HepG2 (cell line): Measurements from ENCODE around the gene MEGF6. TPM values are rescaled to one million over a fixed set of nuclear protein-coding genes. Genes with fewer than 3 reads are reported as not detected.

Source experiments
- ATAC-seq: fragments of 200-7000 bp; cut with Tn5 transposase; 3 replicates; pipeline ENCODE4 v1.9.1; 2020; ENCODE audit warnings: mild to moderate bottlenecking, moderate library complexity
- BruUV-seq: library from RNA; stranded (reverse); fragments of 400-500 nt; replicated peaks from 2 replicates; lab custom pipeline; 2021; lab: Mats Ljungman, UMichigan
- CTCF ChIA-PET: fragments of 300-600 bp; formaldehyde crosslinking; extraction: SDS; loops from one replicate; lab custom pipeline; 2021; ENCODE audit warnings: low total read pairs, inconsistent platforms, low intra/inter-chr PET ratio; lab: Yijun Ruan, JAX
- POLR2A ChIA-PET: fragments of 350-600 bp; sonication (Branson Sonifier 250); formaldehyde crosslinking; loops from one replicate; lab custom pipeline; 2020; ENCODE audit warnings: antibody characterized with exemption, inconsistent platforms; lab: Yijun Ruan, JAX
- DNase-seq: peaks from one replicate; pipeline ENCODE4 v3.0.0-alpha.2; 2015; ENCODE audit warnings: low spot score
- FAIRE-seq: peaks from 3 replicates; lab custom pipeline; 2011; peaks lifted over from hg19 to GRCh38; lab: Jason Lieb, UNC
- H2AFZ ChIP-seq: one replicate; pipeline ENCODE4 v1.6.1; 2011; ENCODE audit warnings: low read length, inconsistent platforms
- H3K27ac ChIP-seq: fragments of 300-600 bp; 3 replicates; pipeline ENCODE4 v1.8.0; 2011; ENCODE audit warnings: mixed run types, mild to moderate bottlenecking, mixed read lengths, low read length, inconsistent platforms; ENCODE audit not compliant: insufficient read depth; ENCODE audit errors: extremely low read length
- H3K27me3 ChIP-seq, 2 experiments: fragments of 200-600 bp in 1 of 2; 2 replicates in 1 of 2; 3 replicates in 1 of 2; pipeline versions ENCODE4 v1.6.0 to v1.8.0; 2011; ENCODE audit warnings: low read length in 2 of 2, mild to moderate bottlenecking in 2 of 2, moderate library complexity in 2 of 2, inconsistent platforms in 1 of 2; ENCODE audit not compliant: insufficient read depth in 2 of 2, control insufficient read depth in 1 of 2
- H3K36me3 ChIP-seq, 2 experiments: fragments of 200-600 bp in 1 of 2; replicated peaks in 1 of 2; 2 replicates in 1 of 2; 3 replicates in 1 of 2; pipeline versions ENCODE4 v1.5.1 to v1.8.0; 2011; ENCODE audit warnings: low read length in 2 of 2, inconsistent platforms in 1 of 2; ENCODE audit not compliant: insufficient read depth in 2 of 2, control insufficient read depth in 1 of 2
- H3K4me1 ChIP-seq: 2 replicates; pipeline ENCODE4 v1.5.1; 2012; ENCODE audit warnings: low read length, inconsistent platforms; ENCODE audit not compliant: insufficient read depth
- H3K4me2 ChIP-seq: 2 replicates; pipeline ENCODE4 v1.6.0; 2011; ENCODE audit warnings: low read depth, low read length, inconsistent platforms
- H3K4me3 ChIP-seq, 3 experiments: fragments of 200-600 bp in 1 of 3; sonication (generic), shearing (Covaris generic) in 1 of 3; replicated peaks in 1 of 3; 2 replicates each; pipeline ENCODE4 v1.5.1; 2011 to 2016; ENCODE audit warnings: low read length in 3 of 3, inconsistent platforms in 2 of 3, low read depth in 2 of 3, mild to moderate bottlenecking in 2 of 3, control low read depth in 1 of 3, mixed read lengths in 1 of 3; ENCODE audit not compliant: insufficient read depth in 1 of 3
- H3K79me2 ChIP-seq: one replicate; pipeline ENCODE4 v1.6.1; 2011; ENCODE audit warnings: low read length, inconsistent platforms; ENCODE audit not compliant: insufficient read depth
- H3K9ac ChIP-seq: 2 replicates; pipeline ENCODE4 v1.6.0; 2011; ENCODE audit warnings: mild to moderate bottlenecking, low read depth, low read length, inconsistent platforms; ENCODE audit not compliant: insufficient read depth
- H3K9me3 ChIP-seq: 2 replicates; pipeline ENCODE4 v1.5.1; 2012; ENCODE audit warnings: mild to moderate bottlenecking, low read length
- H4K20me1 ChIP-seq: 2 replicates; pipeline ENCODE4 v1.6.0; 2011; ENCODE audit warnings: inconsistent platforms, mild to moderate bottlenecking, low read length, moderate library complexity; ENCODE audit not compliant: insufficient read depth
- FOXA3 ChIP-seq: IDR thresholded peaks from 2 replicates; pipeline ENCODE4 v1.6.1; 2016; ENCODE audit warnings: missing genetic modification reagents, missing compliant biosample characterization
- HNRNPUL1 ChIP-seq: fragments of 200-400 bp; formaldehyde crosslinking; IDR thresholded peaks from 2 replicates; pipeline ENCODE4 v1.6.1; 2017; ENCODE audit warnings: low read depth, mild to moderate bottlenecking, low read length, moderate library complexity
- MAFK ChIP-seq, 2 experiments: IDR thresholded peaks in 1 of 2; conservative IDR thresholded peaks in 1 of 2; 2 replicates each; pipeline ENCODE4 v1.6.1; 2011; ENCODE audit warnings: improper control_type of control experiment in 2 of 2, low read length in 2 of 2
- NFE2L1 ChIP-seq: sonication (generic); formaldehyde crosslinking; IDR thresholded peaks from 2 replicates; pipeline ENCODE4 v1.4.0; 2020; ENCODE audit warnings: missing genetic modification reagents, mild to moderate bottlenecking, borderline replicate concordance
- NR2F6 ChIP-seq, 2 experiments: IDR thresholded peaks; 2 replicates each; pipeline ENCODE4 v1.6.1; 2016; ENCODE audit warnings: antibody characterized with exemption in 1 of 2, mild to moderate bottlenecking in 1 of 2
- PLRG1 ChIP-seq: fragments of 450-650 bp; conservative IDR thresholded peaks from 2 replicates; pipeline ENCODE4 v1.6.1; 2016
- PRPF4 ChIP-seq: fragments of 200-400 bp; formaldehyde crosslinking; IDR thresholded peaks from 2 replicates; pipeline ENCODE4 v1.6.1; 2016; ENCODE audit warnings: low read length, low read depth; ENCODE audit not compliant: poor library complexity, severe bottlenecking
- SOX13 ChIP-seq, 3 experiments: fragments of 450-650 bp in 1 of 3; sonication (generic) in 1 of 3; formaldehyde crosslinking in 1 of 3; IDR thresholded peaks in 2 of 3; conservative IDR thresholded peaks in 1 of 3; 2 replicates each; pipeline versions ENCODE4 v1.5.0 to v1.6.1; 2016 to 2020; ENCODE audit warnings: antibody characterized with exemption in 1 of 3, mild to moderate bottlenecking in 1 of 3, missing compliant biosample characterization in 1 of 3, missing genetic modification reagents in 1 of 3, moderate library complexity in 1 of 3
- SOX6 ChIP-seq, 2 experiments: fragments of 450-650 bp in 1 of 2; sonication (generic) in 1 of 2; formaldehyde crosslinking in 1 of 2; IDR thresholded peaks; 2 replicates each; pipeline versions ENCODE4 v1.4.0 to v1.6.1; 2017 to 2020; ENCODE audit warnings: antibody characterized with exemption in 1 of 2, mild to moderate bottlenecking in 1 of 2, missing genetic modification reagents in 1 of 2
- ZNF317 ChIP-seq: sonication (generic); formaldehyde crosslinking; IDR thresholded peaks from 2 replicates; pipeline ENCODE4 v1.5.0; 2020; ENCODE audit warnings: mild to moderate bottlenecking, missing genetic modification reagents
- ZNF563 ChIP-seq: sonication (generic); formaldehyde crosslinking; IDR thresholded peaks from 2 replicates; pipeline ENCODE4 v1.8.0; 2022; ENCODE audit warnings: mild to moderate bottlenecking, moderate library complexity, missing genetic modification reagents
- WGBS: methylation state at CpG from one replicate; pipeline ENCODE4 v1.1.6; 2017; ENCODE audit warnings: low lambda C conversion rate; 5-methylcytosine and 5-hydroxymethylcytosine counted together
- in situ Hi-C: cut with HindIII; loops from 2 replicates; pipeline ENCODE4 v1.10.0; 2017; ENCODE audit warnings: low pct_unique_long_range_greater_than_20kb; ENCODE audit not compliant: extremely low pct_ligation_motif_present
- intact Hi-C: fragments of 100-400 bp; cut with micrococcal nuclease; formaldehyde crosslinking; loops from one replicate; pipeline ENCODE4 v1.10.0; 2022; ENCODE audit not compliant: unreplicated experiment
- polyA plus RNA-seq, 8 experiments: library from polyadenylated mRNA; depleted of rRNA in 3 of 8; stranded (reverse) in 7 of 8; unstranded in 1 of 8; fragments of >200 nt; fragmentation: Illumina TruSeq in 4 of 8; extraction: Trizol in 4 of 8; gene quantifications; 2 replicates each; pipeline versions ENCODE4 v1.2.1 to v1.2.3, GENCODE V29; 2011 to 2016; ENCODE audit warnings: low read depth in 4 of 8, missing spikeins in 1 of 8, mixed read lengths in 1 of 8; ENCODE audit not compliant: insufficient read depth in 1 of 8
- total RNA-seq, 5 experiments: library from RNA; depleted of rRNA; stranded (reverse); fragments of >200 nt; fragmentation: Illumina TruSeq; extraction: Trizol; gene quantifications; 2 replicates each; pipeline ENCODE4 v1.2.3, GENCODE V29; 2016; ENCODE audit warnings: low read depth in 1 of 5
- TF ChIP-seq, protein P1 (sequence below): sonication (generic); formaldehyde crosslinking; IDR thresholded peaks from 2 replicates; pipeline ENCODE4 v1.8.0; 2022; ENCODE audit warnings: mild to moderate bottlenecking, missing genetic modification reagents; ENCODE audit not compliant: insufficient replicate concordance
- TF ChIP-seq, protein P2 (sequence below): IDR thresholded peaks from 2 replicates; pipeline ENCODE4 v1.6.1; 2016; ENCODE audit warnings: control low read depth
- TF ChIP-seq, protein P3 (sequence below): sonication (generic); formaldehyde crosslinking; conservative IDR thresholded peaks from 2 replicates; pipeline ENCODE4 v1.4.0; 2020; ENCODE audit warnings: mild to moderate bottlenecking, missing genetic modification reagents, moderate library complexity

The MEGF6 gene
- total and polyA plus RNA-seq, 2 of the 13 experiments (the other 11 are each of a cell fraction or from before 2014, with no cell fraction given): 1.9 TPM

DNA sequence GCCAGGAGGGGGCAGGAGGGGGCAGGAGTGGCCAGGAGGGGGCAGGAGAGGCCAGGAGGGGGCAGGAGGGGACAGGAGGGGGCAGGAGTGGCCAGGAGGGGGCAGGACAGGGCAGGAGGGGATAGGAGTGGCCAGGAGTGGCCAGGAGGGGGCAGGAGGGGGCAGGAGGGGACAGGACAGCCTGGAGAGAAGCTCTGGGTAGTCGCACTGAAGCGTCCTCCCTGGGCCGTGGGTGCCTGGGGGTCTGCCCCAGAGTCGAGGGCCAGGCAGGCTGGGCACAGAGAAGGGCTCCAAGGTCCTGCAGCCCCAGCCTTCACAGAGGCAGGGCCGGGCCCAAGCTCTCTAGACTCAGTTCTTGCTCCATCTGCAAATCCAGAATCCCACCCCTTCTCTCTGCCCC, 22.9 kb downstream of the MEGF6 start (continued):
- TF ChIP-seq, protein P1, sequence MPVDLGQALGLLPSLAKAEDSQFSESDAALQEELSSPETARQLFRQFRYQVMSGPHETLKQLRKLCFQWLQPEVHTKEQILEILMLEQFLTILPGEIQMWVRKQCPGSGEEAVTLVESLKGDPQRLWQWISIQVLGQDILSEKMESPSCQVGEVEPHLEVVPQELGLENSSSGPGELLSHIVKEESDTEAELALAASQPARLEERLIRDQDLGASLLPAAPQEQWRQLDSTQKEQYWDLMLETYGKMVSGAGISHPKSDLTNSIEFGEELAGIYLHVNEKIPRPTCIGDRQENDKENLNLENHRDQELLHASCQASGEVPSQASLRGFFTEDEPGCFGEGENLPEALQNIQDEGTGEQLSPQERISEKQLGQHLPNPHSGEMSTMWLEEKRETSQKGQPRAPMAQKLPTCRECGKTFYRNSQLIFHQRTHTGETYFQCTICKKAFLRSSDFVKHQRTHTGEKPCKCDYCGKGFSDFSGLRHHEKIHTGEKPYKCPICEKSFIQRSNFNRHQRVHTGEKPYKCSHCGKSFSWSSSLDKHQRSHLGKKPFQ (CRISPR knock-in tag): no peak
- TF ChIP-seq ZNF563 (CRISPR knock-in tag) (no peak), ZNF317 (CRISPR knock-in tag) (no peak)

DNA sequence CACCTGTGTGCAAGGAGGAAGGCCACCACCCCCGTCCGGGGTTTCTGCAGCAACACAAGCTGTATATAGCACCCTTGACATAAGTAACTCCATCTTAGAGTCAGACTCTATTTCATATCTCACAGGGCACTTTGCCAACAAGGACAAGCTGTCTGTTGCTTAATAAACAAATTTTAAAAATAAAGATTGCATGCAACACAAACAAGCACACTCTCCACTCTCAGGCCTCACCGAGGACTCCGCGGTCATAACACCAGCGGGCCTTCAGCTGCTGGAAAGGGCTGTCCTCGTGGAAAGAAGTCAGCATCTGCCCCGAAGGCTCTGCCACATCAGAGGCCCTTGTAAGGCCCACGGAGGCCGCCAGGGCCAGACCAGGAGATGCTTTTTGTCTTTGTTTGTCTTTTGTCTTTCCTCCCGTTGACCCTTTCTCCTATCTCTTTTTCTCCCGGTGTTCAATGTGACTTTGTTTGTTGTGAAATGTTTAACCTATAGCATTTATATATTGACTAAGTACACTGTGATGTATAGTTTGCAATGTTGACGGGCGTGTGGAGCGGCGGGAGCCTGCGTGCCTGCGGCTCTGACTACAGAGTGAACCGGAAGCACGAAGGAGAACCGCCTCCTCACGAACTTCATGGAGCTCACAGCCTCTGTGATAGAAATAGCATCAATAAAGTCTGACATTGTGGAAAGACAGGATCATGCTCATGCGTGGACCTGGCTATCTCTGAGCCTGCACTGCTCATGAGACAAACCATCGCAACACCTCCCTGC, 24.1 kb downstream of the MEGF6 start:
- Histone ChIP-seq H3K27ac (no peak overlapping the region), H2AFZ (no peak overlapping the region), H3K9ac (no peak overlapping the region), H3K79me2 (no peaks in the 10 kb centered on the region), H3K4me3 (peak overlapping the region in 2 of 3 experiments; percentile 2 to 29; a peak in 1 of 6 replicates), H3K4me2 (peak overlapping the region; percentile 66), H3K4me1 (peaks cover 27% of the 10 kb centered on the region), H3K36me3 (no peaks in the 10 kb centered on the region), H3K27me3 (peaks cover 2 to 40% of the 10 kb centered on the region in 2 experiments), H4K20me1 (no peaks in the 10 kb centered on the region; the same call in 1 of the 2 replicates), H3K9me3 (no peaks in the 10 kb centered on the region)
- ATAC-seq (peak; percentile 66), FAIRE-seq (no peak), DNase-seq (peak; percentile 41)
- intact Hi-C loops (loop anchor here (2.0 kb wide), 1 partner anchor 32 kb away; no protein-coding TSS in a partner anchor), in situ Hi-C loops (no loop called here)
- CTCF ChIA-PET: interaction anchor here (1.1 to 1.2 kb wide), 2 partner anchors 28 to 32 kb away, joined by 5 to 6 read pairs; no protein-coding TSS in a partner anchor
- BruUV-seq: no TSS peak
- WGBS: 11% methylated on average over 24 of the region's 24 CpGs
- POLR2A ChIA-PET: no interaction called here
- TF ChIP-seq PLRG1: no peak
- no peak for TF ChIP-seq MAFK (conservative IDR thresholded peaks at IDR 0.05 in 1 of 2, IDR thresholded peaks at IDR 0.05 in 1 of 2; ENCODE audit: low read length in 2 of 2)
- TF ChIP-seq SOX6 (IDR thresholded peaks at IDR 0.05): no peak
- peak; percentile 54; the same call in 1 of the 2 replicates for TF ChIP-seq SOX6 (CRISPR knock-in tag; IDR thresholded peaks at IDR 0.05)
- TF ChIP-seq HNRNPUL1: no peak
- TF ChIP-seq NFE2L1 (CRISPR knock-in tag): no peak
- TF ChIP-seq FOXA3 (CRISPR knock-in tag): peak; percentile 30
- TF ChIP-seq PRPF4: no peak
- TF ChIP-seq, protein P2, sequence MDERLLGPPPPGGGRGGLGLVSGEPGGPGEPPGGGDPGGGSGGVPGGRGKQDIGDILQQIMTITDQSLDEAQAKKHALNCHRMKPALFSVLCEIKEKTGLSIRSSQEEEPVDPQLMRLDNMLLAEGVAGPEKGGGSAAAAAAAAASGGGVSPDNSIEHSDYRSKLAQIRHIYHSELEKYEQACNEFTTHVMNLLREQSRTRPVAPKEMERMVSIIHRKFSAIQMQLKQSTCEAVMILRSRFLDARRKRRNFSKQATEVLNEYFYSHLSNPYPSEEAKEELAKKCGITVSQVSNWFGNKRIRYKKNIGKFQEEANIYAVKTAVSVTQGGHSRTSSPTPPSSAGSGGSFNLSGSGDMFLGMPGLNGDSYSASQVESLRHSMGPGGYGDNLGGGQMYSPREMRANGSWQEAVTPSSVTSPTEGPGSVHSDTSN (CRISPR knock-in tag): no peak
- TF ChIP-seq, protein P3, sequence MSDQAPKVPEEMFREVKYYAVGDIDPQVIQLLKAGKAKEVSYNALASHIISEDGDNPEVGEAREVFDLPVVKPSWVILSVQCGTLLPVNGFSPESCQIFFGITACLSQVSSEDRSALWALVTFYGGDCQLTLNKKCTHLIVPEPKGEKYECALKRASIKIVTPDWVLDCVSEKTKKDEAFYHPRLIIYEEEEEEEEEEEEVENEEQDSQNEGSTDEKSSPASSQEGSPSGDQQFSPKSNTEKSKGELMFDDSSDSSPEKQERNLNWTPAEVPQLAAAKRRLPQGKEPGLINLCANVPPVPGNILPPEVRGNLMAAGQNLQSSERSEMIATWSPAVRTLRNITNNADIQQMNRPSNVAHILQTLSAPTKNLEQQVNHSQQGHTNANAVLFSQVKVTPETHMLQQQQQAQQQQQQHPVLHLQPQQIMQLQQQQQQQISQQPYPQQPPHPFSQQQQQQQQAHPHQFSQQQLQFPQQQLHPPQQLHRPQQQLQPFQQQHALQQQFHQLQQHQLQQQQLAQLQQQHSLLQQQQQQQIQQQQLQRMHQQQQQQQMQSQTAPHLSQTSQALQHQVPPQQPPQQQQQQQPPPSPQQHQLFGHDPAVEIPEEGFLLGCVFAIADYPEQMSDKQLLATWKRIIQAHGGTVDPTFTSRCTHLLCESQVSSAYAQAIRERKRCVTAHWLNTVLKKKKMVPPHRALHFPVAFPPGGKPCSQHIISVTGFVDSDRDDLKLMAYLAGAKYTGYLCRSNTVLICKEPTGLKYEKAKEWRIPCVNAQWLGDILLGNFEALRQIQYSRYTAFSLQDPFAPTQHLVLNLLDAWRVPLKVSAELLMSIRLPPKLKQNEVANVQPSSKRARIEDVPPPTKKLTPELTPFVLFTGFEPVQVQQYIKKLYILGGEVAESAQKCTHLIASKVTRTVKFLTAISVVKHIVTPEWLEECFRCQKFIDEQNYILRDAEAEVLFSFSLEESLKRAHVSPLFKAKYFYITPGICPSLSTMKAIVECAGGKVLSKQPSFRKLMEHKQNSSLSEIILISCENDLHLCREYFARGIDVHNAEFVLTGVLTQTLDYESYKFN: peak; percentile 20; the same call in 1 of the 2 replicates
- no peak for TF ChIP-seq SOX13 (IDR thresholded peaks at IDR 0.05)
- peak in 1 of 2 experiments; percentile 69; a peak in 2 of 4 replicates for TF ChIP-seq SOX13 (CRISPR knock-in tag; conservative IDR thresholded peaks at IDR 0.05 in 1 of 2, IDR thresholded peaks at IDR 0.05 in 1 of 2)
- TF ChIP-seq NR2F6 (IDR thresholded peaks at IDR 0.05): no peak
- peak; percentile 23; the same call in 1 of the 2 replicates for TF ChIP-seq NR2F6 (CRISPR knock-in tag; IDR thresholded peaks at IDR 0.05)
